Measurements from ENCODE around the gene CYP3A7.
"Not testable (repeated sequence)": the region's sequence is repeated elsewhere in the genome, so short reads cannot be mapped to it uniquely, and the experiment has no call there.

CYP3A7 gene

DNA sequence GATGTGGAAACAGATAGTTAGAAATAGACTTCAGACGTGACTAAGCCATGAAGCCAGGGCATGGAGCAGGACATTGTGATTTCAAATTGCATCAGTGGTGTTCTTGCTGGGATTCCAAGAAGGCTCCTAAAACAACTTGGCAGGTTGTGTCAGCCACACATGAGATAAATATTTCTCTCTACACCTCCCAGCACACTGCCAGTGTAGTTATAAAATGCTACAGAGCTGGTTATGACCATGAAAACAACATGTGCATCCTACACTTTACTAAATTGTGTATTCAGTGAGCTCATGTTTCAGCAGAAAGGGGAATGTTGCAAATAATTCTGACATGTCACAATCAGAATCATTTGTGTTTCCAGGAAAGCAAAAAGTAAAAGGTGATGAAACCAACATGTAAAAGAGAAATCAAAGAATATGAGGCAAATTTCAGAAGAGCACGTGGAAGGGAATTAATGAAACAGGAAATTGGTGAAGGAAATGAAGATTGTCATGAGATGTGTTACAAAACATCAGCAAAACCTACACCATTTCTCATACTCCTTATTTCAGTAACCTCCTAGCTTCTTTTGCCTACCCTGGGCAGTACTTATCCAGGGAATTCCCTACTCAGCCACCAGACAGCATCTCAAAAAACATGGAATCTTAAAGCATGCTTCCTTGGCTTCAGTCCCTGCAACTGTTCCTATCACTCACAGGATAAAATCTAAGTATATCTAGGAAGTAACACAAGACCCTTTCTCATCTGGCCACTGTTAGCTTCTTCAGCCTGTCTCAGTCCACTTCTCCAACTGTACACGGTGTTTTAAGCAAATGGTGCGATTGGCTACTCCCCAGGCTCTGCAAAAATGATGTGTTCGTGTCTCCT, 5.8 kb upstream of the CYP3A7 start:
- no peak for DNase-seq

DNA sequence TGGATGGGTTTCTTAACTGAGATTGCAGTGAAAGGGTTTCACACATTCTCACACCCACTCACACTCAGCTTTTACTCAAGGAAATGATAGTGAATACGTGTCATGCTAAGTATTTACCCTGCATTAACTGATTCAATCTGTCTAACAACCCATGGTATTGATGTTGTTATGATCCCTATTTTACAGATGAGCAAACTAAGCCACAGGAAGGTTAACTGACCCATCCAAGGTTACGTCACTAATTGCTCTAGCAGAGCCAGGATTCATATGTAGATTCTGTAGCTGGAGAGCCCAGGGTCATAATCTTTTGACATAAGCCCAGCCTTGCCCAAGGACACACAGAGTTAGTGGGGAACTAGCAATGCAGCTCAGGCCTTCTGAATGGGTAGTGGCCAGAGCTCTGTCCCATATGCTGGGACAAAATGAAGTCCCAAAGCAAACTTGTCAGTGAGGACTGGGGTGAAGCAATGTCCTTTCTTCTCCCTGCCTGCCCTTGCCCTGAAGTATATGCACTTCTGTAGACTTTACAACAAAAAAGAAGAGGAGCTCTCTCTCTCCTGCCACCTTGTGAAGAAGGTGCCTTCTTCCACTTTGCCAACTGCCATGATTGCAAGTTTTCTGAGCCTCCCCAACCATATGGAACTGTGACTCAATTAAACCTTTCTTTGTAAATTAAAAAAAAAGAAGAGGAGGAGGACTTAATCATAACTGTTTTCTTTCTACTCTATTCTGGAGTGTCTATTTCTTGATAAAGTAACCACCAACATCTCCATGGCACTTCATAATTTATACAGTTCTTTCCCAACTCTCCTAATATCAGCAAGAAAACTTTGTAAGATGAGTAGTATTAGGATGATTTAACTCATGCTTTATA, 4.9 kb upstream of the CYP3A7 start:
- no peak for DNase-seq

DNA sequence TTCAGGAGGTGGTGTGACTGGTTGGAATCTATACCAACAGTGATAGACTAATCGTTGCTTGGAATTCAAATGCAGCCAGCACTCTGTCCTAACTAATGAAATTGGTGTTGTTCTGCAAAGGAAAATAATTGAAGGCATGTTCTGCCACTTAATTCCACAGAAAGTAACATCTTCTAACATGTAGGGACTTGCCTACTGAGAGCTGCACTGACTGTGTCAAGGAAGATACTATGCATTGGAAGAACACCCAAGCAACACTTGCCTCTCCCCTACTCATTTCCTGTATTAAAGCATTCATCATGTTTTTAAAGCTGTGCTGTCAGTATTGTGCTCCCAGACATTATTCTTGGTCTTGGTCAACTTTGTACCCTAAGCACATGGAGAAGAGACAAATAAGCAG, 2.7 kb upstream of the CYP3A7 start:
- no peak for DNase-seq

DNA sequence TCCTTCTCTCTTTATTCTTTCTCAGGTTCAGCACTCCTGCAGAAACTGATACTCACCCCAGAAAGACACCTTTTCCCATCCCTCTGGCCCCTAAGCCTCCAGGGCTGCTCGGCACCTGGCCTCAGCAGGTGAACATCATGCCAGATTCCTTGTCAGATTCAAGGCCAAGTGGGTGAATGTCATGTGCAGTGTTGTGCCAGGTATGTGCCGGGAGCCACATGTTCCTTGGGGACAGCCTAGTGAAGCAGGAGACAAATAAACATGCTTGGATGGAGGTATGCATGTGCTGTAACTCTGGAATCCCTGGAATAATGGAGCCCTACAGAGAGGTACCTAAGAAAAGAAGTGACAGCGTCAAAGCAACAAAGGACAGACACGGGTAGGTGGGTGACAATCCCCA, 1.7 kb upstream of the CYP3A7 start:
- DNase-seq = not testable (repeated sequence)

DNA sequence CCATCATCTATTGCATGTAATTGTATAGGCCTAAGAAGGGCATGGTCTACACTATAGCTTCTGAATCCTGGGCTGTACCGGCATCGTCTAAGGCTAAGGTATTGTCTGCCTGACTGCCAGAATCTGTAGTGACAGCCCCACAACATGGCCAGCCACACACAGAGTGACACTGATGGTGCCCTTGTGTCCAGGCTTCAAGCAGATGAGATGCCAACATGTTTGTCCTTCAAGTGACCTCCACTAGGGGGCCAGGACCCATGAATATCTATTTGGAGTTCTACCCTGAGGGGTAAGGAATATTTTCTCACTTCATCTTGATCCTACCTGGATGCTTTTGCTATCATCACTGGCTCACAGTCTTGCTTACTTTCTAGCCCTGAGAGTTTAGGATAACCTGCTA, 1.5 kb downstream of the CYP3A7 start:
- peak in 1 of 2 donors; percentile 10 for DNase-seq

DNA sequence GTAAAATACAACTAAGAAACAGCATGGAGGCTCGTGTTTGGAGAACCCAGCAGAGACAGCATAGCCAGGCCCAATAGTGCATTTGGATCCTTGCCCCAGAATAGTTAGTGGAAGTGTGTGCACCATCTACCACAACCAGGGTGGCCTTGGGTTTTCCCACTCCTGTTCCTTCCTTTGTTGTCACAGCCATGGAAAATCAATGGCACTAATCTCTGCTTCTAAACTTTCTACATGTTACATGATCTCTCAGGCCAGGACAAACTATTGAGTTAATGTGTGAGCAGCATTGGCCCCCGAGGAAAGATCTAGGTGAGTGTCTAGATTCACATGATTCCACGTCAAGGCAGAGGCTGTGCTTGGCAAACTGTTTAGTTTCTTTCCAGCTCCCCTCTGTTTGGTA, 2.0 kb downstream of the CYP3A7 start:
- no peak for DNase-seq

DNA sequence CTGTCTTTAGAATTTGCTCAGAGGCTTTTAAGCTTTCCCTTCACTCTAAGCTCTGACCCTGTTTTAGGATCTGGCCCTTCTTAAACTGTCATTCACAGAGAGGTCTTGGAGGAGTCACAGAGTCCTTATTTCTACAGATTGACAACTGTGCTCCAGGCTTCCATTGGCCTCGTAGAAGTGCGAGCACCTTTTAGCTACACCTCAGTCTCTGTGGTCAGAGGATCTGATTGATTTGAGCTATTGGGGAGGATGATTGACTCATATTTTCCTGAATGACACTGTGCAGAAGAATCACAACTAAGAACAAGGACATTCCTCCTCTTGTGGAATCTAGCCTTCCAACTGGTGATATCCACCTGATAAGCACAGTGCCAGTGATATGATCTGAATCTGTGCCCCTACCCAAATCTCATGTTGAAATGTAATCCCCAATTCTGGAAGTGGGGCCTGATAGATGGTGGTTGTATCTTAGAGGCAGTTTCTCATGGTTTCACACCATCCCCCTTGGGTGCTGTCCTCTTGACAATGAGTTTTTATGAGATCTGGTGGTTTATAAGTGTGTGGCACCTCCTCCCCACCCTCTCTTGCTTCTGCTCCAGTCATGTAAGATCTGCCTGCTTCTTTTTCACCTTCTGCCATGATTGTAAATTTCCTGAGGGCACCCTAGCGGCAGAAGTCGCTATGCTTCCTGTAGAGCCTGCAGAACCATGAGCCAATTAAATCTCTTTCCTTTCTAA, 3.2 kb downstream of the CYP3A7 start:
- no peak for DNase-seq

DNA sequence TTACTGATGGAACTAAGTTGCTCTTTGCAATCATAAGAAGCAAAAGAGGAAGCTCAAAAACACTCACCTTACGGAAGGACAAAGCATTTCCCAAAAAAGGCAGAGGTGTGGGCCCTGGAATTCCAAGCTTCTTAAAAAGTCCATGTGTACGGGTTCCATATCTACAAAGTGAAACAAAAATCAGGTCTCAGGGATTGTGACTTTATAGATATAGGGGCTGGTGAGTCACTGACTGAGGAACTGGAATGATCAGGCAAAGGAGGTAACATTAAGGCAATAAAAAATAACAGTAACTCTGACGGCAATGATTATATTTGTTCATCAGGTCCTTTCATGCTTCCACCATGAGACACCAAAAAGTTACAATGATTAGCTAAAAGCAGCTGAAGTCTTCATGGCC, 4.0 kb downstream of the CYP3A7 start:
- no peak for DNase-seq

DNA sequence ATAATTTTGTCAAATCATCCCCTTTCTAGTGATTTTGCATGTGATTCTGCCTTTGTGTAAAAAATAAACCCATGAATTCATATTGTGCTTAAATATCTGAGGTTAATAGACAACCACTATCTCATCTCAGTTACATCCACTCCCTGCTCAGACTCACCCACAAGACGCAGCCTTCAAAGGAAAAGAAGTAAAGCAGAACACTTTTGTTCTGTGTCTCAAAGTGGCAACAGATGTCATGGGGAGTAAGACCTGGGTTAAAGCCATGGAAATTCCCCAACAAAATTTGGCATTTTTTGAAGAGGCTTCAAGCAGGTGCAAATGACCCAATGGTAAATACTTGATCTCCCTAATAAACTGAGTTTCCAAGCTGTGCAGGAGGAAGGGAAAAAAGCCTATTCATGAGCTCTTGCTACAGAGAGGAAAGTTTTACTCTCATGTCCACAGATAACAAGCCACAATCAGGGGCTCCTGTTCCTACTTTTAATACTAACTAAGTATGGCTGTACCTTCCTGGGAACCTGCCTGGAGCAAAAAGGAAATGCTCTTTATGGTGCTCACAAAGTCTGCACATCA, 4.7 kb downstream of the CYP3A7 start:
- DNase-seq = no peak

DNA sequence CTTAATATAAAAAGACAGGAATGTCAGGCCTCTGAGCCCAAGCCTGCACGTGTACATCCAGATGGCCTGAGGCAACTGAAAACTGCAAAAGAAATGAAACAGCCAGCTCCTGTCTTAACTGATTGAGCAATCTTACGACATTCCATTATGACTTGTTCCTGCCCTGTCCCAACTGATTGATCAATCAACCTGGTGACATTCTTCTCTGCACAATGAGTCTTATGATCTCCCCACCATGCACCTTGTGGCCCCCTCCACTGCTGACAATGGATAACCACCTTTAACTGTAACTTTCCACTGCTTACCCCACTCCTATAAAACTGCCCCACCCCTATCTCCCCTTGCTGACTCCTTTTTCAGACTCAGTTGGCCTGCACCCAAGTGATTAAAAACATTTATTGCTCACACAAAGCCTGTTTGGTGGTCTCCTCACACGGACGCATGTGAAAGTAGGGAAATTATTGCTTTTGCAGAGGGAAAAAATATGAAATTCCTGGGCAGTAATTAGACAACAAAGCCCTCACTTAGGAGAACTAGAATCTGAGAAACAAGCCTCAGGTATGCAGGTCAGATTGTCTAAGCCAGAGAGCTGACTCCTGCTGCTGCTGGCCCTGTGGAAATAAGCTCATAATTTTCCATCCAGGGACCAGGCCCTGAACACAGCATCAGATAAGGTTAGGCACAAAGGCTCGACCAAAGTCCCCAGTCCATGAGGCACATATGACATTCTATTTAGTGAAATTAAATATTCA, 5.3 kb downstream of the CYP3A7 start:
- no peak for DNase-seq

DNA sequence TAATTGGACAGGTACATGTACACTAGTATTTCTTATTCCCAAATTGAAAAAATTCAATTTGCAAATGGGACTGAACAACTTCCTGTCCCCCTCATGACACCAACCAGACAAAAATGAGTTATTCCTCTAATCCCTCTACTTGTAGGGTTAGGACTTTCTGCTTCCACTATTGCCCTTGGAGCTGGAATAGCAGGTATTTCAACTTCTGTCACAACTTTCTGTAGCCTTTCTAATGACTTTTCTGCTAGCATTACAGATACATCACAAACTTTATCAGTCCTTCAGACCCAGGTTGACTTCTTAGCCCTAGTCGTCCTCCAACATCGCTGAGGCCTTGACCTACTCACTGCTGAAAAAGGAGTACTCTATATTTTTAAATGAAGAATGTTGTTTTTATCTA, 6.4 kb downstream of the CYP3A7 start:
- DNase-seq = no peak

DNA sequence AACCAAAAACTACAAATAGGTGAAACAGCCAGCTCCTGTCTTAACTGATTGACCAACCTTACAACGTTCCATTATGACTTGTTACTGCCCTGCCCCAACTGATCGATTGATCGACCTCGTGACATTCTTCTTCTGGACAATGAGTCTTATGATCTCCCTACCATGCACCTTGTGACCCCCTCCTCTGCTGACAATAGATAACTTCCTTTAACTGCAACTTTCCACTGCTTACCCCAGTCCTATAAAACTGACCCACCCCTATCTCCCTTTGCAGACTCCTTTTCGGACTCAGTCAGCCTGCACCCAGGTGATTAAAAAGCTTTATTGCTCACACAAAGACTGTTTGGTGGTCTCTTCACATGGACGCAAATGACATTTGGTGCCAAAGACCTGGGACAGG, 11.8 kb downstream of the CYP3A7 start:
- DNase-seq = not testable (repeated sequence)

DNA sequence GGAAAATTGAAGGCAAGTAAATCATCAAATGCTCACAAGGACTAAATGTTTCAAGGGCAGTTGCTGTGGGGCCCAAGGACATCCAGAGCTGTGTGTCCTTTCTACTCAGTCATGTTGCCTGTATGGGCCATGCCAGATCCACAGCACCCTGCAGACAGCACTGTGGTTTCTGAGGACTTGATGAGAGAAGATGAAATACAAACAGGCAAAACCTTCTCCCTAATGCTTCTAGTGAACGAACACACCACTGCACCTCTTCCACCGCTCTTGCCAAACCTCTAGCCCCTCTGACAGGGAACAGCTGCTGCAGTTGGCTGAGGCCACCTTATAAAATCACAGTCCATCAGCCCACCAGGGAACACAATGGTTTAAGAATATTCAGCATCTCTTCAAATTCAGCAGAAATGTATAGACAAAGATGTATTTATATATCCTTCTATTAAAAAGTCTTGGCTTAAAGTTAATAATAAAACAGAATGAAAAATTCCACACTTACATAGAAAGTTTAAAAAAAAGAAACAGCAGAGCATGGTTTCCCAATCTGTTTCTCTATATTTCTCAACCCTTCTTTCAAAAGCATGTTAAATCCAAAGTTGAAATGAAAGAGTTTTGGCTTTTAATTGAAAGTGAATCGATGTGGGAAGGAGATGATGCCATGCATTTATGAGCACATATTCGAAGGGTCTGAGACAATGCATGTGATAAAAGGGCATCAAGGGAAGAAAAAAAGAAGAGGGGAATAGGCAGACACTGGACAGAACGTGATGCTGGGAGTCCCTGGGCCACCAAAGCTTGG, 14.0 kb downstream of the CYP3A7 start:
- DNase-seq = no peak

DNA sequence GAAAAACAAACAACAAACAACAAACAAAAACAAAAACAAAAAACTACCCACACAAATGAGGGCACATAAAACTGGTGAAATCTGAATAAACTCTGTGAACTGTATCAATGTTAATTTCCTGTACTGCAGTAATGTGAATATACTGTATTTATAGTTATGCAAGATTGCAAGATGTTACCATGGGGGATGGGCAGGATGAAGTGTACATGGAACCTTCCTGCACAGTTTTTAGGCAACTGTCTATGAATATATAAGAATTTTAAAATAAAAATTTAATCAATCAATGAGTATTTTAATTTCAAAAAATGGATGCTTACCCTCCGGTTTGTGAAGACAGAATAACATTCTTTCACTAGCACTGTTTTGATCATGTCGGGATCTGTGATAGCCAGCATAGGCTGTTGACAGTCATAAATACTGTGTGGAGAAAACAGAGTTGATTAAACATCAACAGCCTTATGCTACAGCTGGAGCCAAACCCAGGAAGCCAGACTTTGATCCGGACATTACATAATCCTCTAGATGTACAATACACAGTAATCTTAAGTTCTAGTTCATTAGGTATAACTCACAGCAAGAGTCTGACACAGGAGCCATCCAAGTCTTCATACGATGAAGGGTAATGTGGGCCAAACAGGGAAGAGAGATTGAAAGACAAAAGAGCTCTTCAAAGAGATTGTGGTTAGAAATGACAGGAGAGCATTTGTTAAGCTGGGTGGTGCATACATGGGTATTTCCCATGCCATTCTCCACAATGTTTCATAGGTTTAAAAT, 14.8 kb downstream of the CYP3A7 start:
- DNase-seq = no peak

DNA sequence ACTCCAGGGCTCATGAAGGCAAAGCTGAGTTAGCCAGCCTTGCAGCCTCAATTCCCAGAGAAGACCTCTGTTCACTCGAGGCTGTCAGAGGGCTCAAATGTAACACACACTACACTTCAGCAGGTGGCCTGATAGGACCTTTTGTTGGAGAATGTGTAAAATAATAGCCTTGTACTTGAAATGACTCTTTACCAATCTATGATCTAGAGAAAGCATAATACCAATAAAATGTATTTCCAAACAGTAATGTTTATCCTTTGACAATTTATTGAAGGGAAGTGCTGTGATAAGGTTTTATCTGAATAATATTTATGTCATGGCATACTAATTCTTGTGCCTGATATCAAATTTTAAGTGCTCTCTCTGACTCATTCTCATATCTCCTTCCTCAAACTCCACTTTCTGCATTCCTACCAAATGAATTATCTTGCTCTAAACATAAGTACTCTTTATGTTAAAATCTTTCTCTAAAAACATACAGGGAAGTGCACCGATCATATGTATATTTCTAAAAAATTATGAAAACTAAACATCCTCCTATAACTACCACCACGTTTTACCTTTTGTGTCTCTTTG, 20.9 kb downstream of the CYP3A7 start:
- no peak for DNase-seq

DNA sequence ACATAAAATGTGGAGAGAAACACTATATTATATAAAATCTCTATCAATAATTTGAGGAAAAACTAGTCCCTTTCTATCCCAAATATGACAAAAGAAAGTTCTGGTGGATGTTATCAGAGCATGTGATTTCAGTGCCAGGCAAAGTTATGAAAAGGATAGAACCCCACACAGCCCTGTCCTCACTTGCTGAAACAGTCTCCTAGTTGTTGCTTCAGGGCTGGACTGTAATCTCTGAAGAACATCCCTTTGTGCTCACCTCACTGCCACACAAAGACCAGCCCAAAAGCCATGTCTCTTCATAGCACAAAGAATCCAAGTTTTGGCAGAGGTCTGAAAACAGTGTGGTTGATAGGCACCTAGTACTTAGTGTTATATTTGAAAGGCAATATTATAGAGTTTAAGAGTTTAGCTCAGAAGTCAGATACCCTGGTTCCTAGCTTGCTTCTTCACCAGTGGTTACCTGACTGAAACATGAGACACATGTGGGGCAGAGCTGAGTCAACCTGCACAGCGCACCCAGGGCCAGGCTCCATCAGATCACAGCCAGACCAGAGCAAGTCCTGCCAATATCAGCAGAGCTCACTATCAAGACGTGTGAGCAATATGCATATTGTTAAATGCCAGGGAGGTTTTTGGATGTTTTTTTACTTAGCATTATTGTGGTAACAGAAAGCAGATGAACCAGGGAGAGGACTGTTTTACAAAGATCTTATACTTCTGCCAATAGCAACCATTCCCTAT, 25.0 kb downstream of the CYP3A7 start:
- no peak for DNase-seq

DNA sequence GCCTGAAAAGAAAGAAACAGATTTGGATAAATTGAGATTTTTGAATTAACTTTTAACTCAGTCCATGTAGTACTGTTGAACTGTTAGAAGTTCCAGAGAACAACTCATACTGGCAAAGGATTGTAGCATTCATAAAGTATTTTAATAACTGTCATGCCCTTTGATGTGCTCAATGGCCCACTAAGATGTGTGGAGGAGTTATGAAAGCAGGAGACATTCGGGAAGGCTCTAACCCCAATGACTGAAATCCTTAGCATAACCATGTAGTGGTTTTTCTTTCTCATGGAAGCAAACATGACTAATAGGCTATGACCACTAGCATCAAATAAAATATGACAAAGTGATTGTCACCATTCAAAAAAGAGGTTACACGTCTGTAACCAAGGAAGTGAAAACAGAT, 25.7 kb downstream of the CYP3A7 start:
- no peak for DNase-seq

DNA sequence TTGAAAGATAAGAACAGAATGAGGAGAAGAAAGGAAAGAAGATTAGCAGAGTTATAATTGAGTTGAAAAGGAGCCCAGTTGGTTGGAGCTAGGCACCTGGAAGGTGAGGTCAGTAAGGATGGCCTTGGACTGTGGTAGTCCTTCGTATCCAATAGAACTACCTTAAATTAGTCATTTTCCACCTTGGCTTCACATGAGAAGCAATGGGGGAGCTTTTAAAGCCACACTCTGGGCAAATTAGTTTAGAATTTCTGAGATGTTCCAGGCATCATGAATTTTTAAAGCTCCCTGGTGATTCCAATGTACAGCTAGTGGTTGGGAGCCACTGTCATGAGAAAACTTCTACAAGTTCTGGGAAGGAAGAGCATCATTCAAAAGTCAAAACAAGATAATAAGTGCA, 27.9 kb downstream of the CYP3A7 start:
- DNase-seq = no peak

DNA sequence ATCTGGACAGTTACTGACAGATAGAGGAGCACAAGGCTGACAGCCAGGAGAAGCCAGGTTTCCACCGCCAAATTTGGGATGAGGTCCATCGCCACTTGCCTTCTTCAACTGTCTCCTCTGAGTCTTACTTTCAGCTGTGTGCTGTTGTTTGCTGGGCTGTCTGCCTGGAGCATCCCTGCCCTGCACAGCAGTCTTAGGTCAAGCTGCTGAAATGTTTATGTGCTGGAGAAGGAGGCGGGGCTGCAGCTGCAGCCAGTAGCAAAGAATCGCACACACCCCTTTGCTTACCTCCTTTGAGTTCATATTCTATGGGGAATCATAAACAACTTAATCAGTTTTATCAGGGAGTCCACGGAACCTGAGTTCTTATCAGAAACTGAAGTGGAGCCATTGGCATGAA, 35.0 kb downstream of the CYP3A7 start:
- no peak for DNase-seq

All from stimulated activated CD4-positive, alpha-beta T cell treated with anti-CD3 and anti-CD28 coated beads, Interleukin-2, amount 100 ng/mL, for 48 hours (primary cell).